Suprapubic skin (tissue), 4 donors: ENCODE measurements around the gene DDTL.

ENCODE experiments used
- CTCF ChIP-seq, 2 donors: fragments of 200-600 bp in 1 of 2; fragments of 450-650 bp in 1 of 2; sonication (generic) in 1 of 2; IDR thresholded peaks; one replicate each; pipeline ENCODE4 v1.5.1; 2016 to 2019; ENCODE audit warnings: antibody characterized with exemption in 2 of 2, mild to moderate bottlenecking in 1 of 2, moderate library complexity in 1 of 2
- POLR2A ChIP-seq, 2 donors: fragments of 450-650 bp; IDR thresholded peaks; one replicate each; pipeline ENCODE4 v1.6.1; 2017; ENCODE audit warnings: antibody characterized with exemption in 2 of 2, mild to moderate bottlenecking in 2 of 2, moderate library complexity in 2 of 2
- POLR2AphosphoS5 ChIP-seq, 3 donors: sonication (generic); formaldehyde crosslinking; IDR thresholded peaks; one replicate each; pipeline ENCODE4 v1.6.1; 2017; ENCODE audit warnings: antibody characterized with exemption in 3 of 3

- TF ChIP-seq POLR2AphosphoS5 (IDR thresholded peaks at IDR 0.05): no peak
- no peak for TF ChIP-seq CTCF (IDR thresholded peaks at IDR 0.05)
- no peak for TF ChIP-seq POLR2A (IDR thresholded peaks at IDR 0.05)
Measured at GRCh38 chr22:24011735-24012068, 45.0 kb downstream of the DDTL start.
